Activated effector memory CD4-positive, alpha-beta T cell treated with Interleukin-2 at 50 U/mL for 16 hours (primary cell): ENCODE data around the gene ALKBH8.
"Not testable (repeated sequence)": the region's sequence is repeated elsewhere in the genome, so short reads cannot be mapped to it uniquely, and the experiment has no call there.

ENCODE experiments used
- DNase-seq: peaks from one replicate; pipeline ENCODE4 v3.0.0-alpha.2; 2020

Gene ALKBH8

GRCh38 chr11:107576497-107577345 lies 11.2 kb upstream of the ALKBH8 start:
- DNase-seq = not testable (repeated sequence)

- DNase-seq = no peak
Observed at GRCh38 chr11:107573438-107573837, 7.9 kb upstream of the ALKBH8 start.

GRCh38 chr11:107570015-107570414 lies 4.5 kb upstream of the ALKBH8 start:
- no peak for DNase-seq

GRCh38 chr11:107567739-107568335 lies 2.3 kb upstream of the ALKBH8 start:
- no peak for DNase-seq

- no peak for DNase-seq
Observed at GRCh38 chr11:107566569-107566968, 1.0 kb upstream of the ALKBH8 start.

GRCh38 chr11:107565955-107566501 lies 493 bp upstream of the ALKBH8 start:
- not testable (repeated sequence) for DNase-seq

GRCh38 chr11:107564877-107565218 lies 687 bp downstream of the ALKBH8 start:
- no peak for DNase-seq

GRCh38 chr11:107563702-107564101 lies 1.8 kb downstream of the ALKBH8 start:
- DNase-seq = no peak

GRCh38 chr11:107562647-107563208 lies 2.8 kb downstream of the ALKBH8 start:
- no peak for DNase-seq

- DNase-seq = no peak
Observed at GRCh38 chr11:107561688-107562087, 3.8 kb downstream of the ALKBH8 start.

GRCh38 chr11:107550304-107550703 lies 15.2 kb downstream of the ALKBH8 start:
- no peak for DNase-seq

GRCh38 chr11:107549954-107550285 lies 15.6 kb downstream of the ALKBH8 start:
- no peak for DNase-seq

GRCh38 chr11:107549253-107549953 lies 16.1 kb downstream of the ALKBH8 start:
- no peak for DNase-seq

GRCh38 chr11:107547961-107548360 lies 17.6 kb downstream of the ALKBH8 start:
- no peak for DNase-seq

GRCh38 chr11:107545101-107545514 lies 20.4 kb downstream of the ALKBH8 start:
- no peak for DNase-seq

GRCh38 chr11:107538821-107539220 lies 26.7 kb downstream of the ALKBH8 start:
- no peak for DNase-seq

- DNase-seq = no peak
Observed at GRCh38 chr11:107538239-107538638, 27.3 kb downstream of the ALKBH8 start.

GRCh38 chr11:107537155-107537554 lies 28.4 kb downstream of the ALKBH8 start:
- not testable (repeated sequence) for DNase-seq

- no peak for DNase-seq
Observed at GRCh38 chr11:107526197-107526596, 39.3 kb downstream of the ALKBH8 start.

- no peak for DNase-seq
Observed at GRCh38 chr11:107508858-107509244, 56.7 kb downstream of the ALKBH8 start.

- no peak for DNase-seq
Observed at GRCh38 chr11:107508201-107508857, 57.2 kb downstream of the ALKBH8 start.

GRCh38 chr11:107505647-107506225 lies 59.8 kb downstream of the ALKBH8 start:
- no peak for DNase-seq
